ENCODE measurements around the gene EDIL3.

GRCh38 chr5:83972236-83972635, 412.4 kb downstream of the EDIL3 start:
- TF ChIP-seq CTCF (conservative IDR thresholded peaks at IDR 0.05) (no peak), EZH2 (IDR thresholded peaks at IDR 0.05; ENCODE audit: low read depth) (no peak)
